AG09309 (cell line): ENCODE results near the gene DYNLL2.

ENCODE experiments used
- DNase-seq: peaks from one replicate; pipeline ENCODE4 v3.0.0-alpha.2; 2010; ENCODE audit warnings: low read depth
- H3K4me3 ChIP-seq: 2 replicates; pipeline ENCODE4 v1.5.1; 2011; ENCODE audit warnings: mild to moderate bottlenecking, low read depth, low read length, moderate library complexity; ENCODE audit not compliant: control insufficient read depth
- CTCF ChIP-seq: IDR thresholded peaks from 2 replicates; pipeline ENCODE4 v1.5.1; 2011; ENCODE audit warnings: mild to moderate bottlenecking, low read depth, low read length, inconsistent platforms; ENCODE audit not compliant: insufficient read depth, control insufficient read depth; ENCODE audit errors: missing control alignments

DYNLL2 gene

DNA sequence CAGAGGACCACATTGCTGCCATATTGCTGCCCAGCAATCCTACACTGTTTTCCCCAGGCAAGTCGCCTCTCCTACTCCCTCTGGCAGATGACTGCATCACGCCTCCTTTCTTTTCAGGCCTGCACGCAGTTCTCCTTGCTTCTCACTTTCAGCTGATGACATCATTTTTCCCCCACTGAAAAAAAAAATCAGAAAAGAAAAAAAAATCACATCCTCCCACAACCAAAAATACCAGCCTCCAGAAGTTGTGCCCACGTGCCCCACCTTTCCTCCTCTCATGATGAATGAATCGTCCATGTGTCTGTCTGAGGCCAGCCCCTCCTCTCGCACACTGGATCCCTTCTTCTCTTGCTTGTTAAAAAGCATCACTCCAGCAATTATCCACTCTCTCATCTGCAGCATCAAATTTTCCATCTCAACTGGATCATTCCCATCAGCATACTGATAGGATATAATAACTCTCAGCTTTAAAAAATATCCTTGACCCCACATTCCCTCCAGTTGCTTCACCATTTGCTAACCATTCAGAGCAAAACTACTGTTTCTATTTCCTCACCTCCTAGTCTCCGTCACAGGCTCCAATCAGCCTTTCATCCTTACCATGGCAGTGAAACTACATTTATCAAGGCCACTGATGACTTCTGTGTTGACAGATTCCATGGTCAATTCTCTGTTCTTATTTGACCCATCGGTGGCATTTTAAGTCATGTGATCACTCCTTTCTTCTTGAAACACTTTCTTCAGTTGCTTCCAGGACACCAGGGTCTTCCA is 30.1 kb upstream of the DYNLL2 start:
- no peak for DNase-seq
- TF ChIP-seq CTCF: no peak

DNA sequence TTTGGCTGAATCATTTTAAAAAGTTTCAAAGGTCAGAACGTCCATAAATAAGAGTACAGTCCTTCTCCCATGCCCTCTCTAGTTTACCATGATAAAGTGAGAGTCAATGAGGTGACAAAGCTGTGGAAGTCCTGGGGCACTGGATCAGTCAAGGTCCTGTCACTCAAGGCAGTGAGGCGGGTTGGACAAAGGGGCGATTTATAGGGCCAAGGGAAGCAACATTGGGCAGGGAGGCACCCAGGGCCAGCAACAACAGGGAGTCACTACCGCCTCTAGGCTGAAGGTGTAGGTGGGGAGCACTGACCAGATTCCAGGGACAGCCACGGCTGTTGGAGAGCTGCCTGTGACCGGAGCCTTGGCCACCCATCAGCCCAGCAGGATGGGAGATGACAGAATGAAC is 28.6 kb upstream of the DYNLL2 start:
- no peak for TF ChIP-seq CTCF
- H3K4me3 ChIP-seq: no peak overlapping the region
- no peak for DNase-seq

More for the DNA sequence above, 30.1 kb upstream of the DYNLL2 start:
- H3K4me3 ChIP-seq: no peak overlapping the region

DNA sequence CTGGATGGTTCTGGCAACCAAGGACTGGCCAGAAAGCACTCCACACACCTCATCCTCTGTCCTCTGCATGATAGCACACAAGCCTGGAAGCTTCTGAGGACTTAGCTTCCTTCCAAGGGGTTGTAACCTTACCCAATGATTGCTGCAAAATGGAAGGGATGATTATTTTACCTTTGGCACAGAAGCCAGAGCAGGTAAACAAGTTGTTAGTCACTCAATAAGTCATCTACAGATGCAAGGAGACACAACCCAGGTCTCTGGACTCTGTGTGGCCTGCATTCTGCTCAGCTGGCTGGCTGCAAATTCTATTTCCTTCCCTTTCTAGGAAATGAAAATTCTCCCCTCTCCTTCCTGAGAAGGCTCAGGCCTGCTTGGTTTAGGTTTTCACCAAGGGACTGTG is 26.7 kb upstream of the DYNLL2 start:
- DNase-seq: no peak
- no peak for TF ChIP-seq CTCF
- H3K4me3 ChIP-seq: no peak overlapping the region

GRCh38 chr17:58059141-58059540 is 24.1 kb upstream of the DYNLL2 start:
- no peak overlapping the region for H3K4me3 ChIP-seq
- TF ChIP-seq CTCF: no peak
- no peak for DNase-seq

- no peak overlapping the region for H3K4me3 ChIP-seq
- DNase-seq: no peak
- TF ChIP-seq CTCF: no peak
These were observed 22.5 kb upstream of the DYNLL2 start for GRCh38 chr17:58060596-58061191.

DNA sequence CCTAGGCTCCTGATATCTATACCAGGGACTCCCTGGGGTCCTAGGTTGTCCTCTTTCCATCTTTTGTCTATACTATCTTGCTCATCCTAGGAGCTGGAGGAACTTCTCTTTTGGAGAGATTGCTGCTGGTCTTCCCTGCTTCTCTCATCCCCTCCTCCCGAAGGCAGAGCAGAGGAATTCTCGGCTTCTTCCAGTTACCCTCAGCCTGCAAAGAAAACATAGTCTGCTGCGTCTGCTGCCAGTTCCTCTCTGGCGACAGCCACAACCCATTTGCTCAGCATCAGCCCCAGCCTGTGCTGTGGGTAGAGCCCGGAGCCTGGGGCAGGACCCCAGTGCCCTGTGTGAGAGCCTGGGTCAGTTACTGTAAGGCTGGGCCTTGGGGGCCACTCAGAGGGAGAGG is 21.5 kb upstream of the DYNLL2 start:
- no peak overlapping the region for H3K4me3 ChIP-seq
- no peak for DNase-seq
- no peak for TF ChIP-seq CTCF

DNA sequence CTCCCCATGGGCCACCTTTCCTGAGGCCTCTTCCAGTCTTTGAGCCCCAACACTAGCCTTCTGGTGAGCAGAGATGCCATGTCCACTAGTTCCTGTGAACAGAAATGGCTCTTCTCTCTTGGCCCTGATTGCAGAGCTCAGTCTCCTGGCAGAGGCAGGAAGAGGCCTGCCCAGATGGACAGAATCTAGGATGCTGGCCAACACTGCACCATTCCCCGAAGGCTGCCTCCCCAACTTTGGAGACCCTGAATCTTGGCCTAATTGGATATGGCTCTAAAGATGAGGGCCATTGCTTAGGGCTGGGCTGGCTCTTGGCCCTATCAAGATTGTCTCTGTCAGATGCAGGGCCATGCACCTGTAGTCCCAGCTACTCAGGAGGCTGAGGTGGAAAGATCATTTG is 18.0 kb upstream of the DYNLL2 start:
- DNase-seq: no peak
- no peak for TF ChIP-seq CTCF
- no peak overlapping the region for H3K4me3 ChIP-seq
